BJ (cell line): ENCODE results near the gene SOBP. TPM values are rescaled to one million over a fixed set of nuclear protein-coding genes. Genes with fewer than 3 reads are reported as not detected.

Experiments
- CTCF ChIA-PET: fragments of 350-600 bp; formaldehyde crosslinking; extraction: SDS; loops from one replicate; lab custom pipeline; 2021; ENCODE audit warnings: antibody characterized with exemption, inconsistent platforms; lab: Yijun Ruan, JAX
- POLR2A ChIA-PET: fragments of 300-600 bp; sonication (Branson Sonifier 250); formaldehyde crosslinking; extraction: SDS; loops from one replicate; lab custom pipeline; 2021; ENCODE audit warnings: antibody characterized with exemption; lab: Charles Lee
- DNase-seq: peaks from one replicate; pipeline ENCODE4 v3.0.0-alpha.2; 2011; ENCODE audit warnings: low read depth
- H3K27me3 ChIP-seq: 2 replicates; pipeline ENCODE4 v1.6.0; 2011; ENCODE audit warnings: low read length; ENCODE audit not compliant: control insufficient read depth, insufficient read depth
- H3K36me3 ChIP-seq: 2 replicates; pipeline ENCODE4 v1.5.1; 2011; ENCODE audit warnings: low read length; ENCODE audit not compliant: control insufficient read depth, insufficient read depth
- H3K4me3 ChIP-seq: 2 replicates; pipeline ENCODE4 v1.5.1; 2011; ENCODE audit warnings: low read depth, mild to moderate bottlenecking, control low read depth, low read length
- polyA plus RNA-seq: library from polyadenylated mRNA; depleted of rRNA; stranded (reverse); fragments of >200 nt; gene quantifications from 2 replicates; pipeline ENCODE4 v1.2.3, GENCODE V29; 2011
- TF ChIP-seq, protein P1 (sequence below): IDR thresholded peaks from 2 replicates; pipeline ENCODE4 v1.5.1; 2011; ENCODE audit warnings: low read depth, mild to moderate bottlenecking, control low read depth, inconsistent platforms, low read length, moderate library complexity; ENCODE audit not compliant: insufficient read depth

Gene SOBP
- polyA plus RNA-seq, 1 experiment = not detected

DNA sequence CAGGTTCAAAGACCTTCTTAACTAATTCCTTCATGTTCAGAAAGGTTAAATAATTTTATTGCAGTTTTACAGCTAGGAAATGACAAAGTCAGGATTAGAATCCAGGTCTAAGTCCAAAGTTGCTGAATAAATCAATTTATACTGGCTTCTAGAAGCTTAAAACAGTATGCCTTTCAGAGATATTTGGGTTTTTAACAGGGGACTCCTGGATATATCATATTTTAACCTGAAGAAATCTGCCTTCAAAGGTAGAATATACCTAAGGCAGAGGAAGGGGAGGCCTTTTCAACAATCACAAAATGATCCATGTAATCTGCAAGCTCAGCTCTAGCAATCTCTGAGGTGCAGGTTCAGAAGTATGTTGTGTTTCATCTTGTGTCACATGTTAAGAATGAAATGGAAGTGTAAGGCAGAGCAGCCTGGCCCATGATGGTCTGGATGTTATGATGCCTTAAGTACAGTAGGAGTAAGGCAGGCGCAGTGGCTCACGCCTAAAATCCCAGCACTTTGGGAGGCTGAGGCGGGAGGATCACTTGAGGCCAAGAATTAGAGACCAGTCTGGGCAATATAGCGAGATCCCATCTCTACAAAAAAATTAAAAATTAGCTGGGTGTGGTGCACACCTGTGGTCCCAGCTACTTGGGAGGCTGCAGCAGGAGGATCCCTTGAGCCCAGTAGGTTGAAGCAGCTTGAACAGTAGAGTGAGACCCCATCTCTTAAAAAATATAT lies 123.9 kb downstream of the SOBP start:
- Histone ChIP-seq H3K36me3 (no peaks in the 10 kb centered on the region), H3K4me3 (no peak overlapping the region), H3K27me3 (no peaks in the 10 kb centered on the region)
- TF ChIP-seq, protein P1, sequence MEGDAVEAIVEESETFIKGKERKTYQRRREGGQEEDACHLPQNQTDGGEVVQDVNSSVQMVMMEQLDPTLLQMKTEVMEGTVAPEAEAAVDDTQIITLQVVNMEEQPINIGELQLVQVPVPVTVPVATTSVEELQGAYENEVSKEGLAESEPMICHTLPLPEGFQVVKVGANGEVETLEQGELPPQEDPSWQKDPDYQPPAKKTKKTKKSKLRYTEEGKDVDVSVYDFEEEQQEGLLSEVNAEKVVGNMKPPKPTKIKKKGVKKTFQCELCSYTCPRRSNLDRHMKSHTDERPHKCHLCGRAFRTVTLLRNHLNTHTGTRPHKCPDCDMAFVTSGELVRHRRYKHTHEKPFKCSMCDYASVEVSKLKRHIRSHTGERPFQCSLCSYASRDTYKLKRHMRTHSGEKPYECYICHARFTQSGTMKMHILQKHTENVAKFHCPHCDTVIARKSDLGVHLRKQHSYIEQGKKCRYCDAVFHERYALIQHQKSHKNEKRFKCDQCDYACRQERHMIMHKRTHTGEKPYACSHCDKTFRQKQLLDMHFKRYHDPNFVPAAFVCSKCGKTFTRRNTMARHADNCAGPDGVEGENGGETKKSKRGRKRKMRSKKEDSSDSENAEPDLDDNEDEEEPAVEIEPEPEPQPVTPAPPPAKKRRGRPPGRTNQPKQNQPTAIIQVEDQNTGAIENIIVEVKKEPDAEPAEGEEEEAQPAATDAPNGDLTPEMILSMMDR = no peak
- CTCF ChIA-PET = no interaction called here
- DNase-seq = no peak
- POLR2A ChIA-PET = no interaction called here

DNA sequence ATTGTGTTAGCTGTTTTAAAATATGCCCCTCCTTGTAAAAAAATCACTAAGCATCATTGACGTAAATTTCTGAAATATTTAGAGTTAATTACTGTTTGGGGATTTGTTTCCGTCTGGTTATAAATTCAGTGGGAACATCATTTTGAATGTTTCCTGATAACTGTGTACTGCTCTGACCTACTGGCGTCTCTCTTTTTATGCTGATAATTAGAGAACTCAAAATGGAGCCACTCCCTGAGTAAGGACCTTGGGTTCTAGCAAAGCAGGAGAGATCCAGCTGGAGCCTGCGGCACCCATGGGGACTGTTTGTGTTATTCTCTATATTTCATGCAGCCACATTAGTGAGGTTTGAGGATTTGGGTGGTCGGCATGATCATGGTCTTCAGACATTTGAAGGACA lies 124.9 kb downstream of the SOBP start:
- Histone ChIP-seq H3K27me3 (no peaks in the 10 kb centered on the region), H3K36me3 (no peaks in the 10 kb centered on the region), H3K4me3 (no peak overlapping the region)
- ChIA-PET POLR2A (no interaction called here), CTCF (no interaction called here)
- TF ChIP-seq, protein P1 = no peak
- no peak for DNase-seq

DNA sequence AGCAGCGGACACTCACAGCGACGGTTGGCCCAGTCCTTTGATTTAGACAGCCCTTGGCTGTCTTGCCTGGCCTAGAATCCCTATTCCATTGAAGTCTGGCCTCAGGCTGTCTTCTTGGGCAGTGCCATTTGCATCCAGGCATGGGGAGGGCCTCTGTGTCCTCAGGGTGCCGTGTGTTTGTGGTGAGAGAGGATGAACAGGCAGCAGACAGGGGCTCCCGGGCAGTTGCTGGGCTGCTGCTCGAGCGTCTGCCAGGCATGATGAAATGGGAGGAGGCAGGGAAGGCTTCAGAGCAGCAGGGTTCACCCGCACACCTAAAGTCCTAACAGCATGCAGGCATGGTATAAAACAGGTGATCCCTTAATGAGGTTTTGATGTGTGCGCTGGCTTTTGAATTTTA lies 126.9 kb downstream of the SOBP start:
- TF ChIP-seq, protein P1 = no peak
- CTCF ChIA-PET = no interaction called here
- Histone ChIP-seq H3K36me3 (no peaks in the 10 kb centered on the region), H3K27me3 (no peaks in the 10 kb centered on the region), H3K4me3 (no peak overlapping the region)
- POLR2A ChIA-PET = no interaction called here
- no peak for DNase-seq

DNA sequence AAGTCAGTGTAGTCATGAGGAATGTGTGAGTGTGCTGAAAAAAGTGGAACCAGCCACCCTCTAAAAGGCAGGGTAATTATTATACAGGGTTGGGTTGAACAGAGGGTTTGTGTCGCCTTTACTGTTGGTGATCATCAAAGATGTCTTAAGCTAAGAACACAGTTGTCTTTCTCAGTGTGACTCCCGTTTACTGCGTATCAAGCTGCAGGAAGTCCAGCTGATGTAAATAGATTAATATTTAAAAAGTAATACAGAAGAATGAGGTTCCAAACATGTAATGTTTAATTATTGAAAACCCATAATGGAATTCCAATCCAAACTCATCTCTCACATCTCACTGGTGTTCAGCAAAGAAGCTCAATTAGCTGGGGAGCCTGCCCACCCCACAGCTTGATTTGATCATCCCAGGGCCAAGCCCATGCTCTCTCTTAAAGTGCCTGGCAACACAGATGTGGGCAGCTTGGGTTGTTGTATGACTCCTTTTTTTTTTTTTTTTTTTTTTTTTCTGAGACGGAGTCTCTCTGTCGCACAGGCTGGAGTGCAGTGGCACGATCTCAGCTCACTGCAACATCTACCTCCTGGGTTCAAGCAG lies 127.5 kb downstream of the SOBP start:
- Histone ChIP-seq H3K4me3 (no peak overlapping the region), H3K36me3 (no peaks in the 10 kb centered on the region), H3K27me3 (no peaks in the 10 kb centered on the region)
- ChIA-PET POLR2A (no interaction called here), CTCF (no interaction called here)
- DNase-seq = no peak
- TF ChIP-seq, protein P1 = no peak

DNA sequence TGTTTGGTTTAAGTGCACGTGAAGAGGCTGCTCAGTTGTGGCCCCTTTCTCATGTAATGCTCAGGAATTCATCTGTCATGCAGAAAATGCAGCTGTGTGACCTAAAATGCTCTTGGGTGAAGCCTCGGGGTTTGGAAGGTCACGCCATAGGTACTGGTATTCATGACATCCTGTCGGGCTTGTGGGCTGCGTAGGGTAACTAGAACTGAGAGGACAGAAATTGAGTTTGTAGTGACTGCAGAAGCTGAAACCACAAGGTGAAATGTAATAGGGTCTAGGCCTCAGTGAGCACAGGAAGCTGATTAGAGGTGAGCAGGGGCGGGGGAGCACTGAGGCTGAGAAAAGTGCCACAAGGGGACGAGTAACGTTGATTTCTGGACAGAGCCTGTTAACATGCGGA lies 128.8 kb downstream of the SOBP start:
- Histone ChIP-seq H3K4me3 (no peak overlapping the region), H3K27me3 (no peaks in the 10 kb centered on the region), H3K36me3 (no peaks in the 10 kb centered on the region)
- POLR2A ChIA-PET = no interaction called here
- TF ChIP-seq, protein P1 = no peak
- DNase-seq = no peak
- CTCF ChIA-PET = interaction anchor here (0.9 to 1.3 kb wide), 2 partner anchors 9 to 12 kb away, joined by 3 to 4 read pairs; no protein-coding TSS in a partner anchor
